ENCODE data around the gene PPL.

DNA sequence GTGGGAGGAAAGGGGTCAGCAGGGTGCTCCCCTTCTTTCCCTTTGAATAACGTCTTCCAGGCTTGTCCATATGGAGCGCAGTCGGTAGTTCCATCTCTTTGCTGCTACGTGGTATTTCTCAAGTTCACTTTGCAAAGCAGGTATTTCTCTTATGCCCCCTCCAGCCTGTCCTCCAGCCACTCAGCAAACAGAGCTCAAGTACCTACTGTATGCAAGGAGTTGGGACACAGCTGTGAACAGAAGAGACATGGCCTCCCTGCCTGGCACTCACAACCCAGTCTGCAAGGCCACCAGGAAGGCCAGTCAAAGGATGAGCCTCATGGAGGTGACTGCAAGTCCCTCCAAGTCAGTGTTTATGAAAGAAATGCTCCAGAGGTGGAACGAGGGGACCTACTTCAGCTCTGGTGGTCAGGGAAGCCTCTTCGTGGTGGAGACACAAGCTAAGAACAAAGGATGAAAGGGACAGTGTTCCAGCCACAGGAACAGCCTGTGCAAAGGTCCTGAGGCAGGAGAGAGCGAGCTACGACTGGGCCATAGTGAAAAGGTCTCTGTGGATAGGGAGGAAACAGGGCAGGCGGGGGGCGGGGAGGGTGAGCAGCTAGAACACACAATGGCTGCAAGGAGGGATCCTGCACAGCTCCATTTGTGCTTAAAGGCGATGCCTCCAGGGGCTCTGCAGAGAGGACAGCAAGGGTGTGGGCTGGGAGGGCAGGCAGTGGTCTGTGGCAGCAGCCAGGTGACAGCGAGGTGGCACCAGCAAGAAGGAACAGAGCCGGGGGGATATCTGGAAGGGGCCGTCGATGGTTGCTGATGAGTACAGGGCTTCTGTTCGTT, 32.6 kb downstream of the PPL start:
- TF ChIP-seq, protein P1, sequence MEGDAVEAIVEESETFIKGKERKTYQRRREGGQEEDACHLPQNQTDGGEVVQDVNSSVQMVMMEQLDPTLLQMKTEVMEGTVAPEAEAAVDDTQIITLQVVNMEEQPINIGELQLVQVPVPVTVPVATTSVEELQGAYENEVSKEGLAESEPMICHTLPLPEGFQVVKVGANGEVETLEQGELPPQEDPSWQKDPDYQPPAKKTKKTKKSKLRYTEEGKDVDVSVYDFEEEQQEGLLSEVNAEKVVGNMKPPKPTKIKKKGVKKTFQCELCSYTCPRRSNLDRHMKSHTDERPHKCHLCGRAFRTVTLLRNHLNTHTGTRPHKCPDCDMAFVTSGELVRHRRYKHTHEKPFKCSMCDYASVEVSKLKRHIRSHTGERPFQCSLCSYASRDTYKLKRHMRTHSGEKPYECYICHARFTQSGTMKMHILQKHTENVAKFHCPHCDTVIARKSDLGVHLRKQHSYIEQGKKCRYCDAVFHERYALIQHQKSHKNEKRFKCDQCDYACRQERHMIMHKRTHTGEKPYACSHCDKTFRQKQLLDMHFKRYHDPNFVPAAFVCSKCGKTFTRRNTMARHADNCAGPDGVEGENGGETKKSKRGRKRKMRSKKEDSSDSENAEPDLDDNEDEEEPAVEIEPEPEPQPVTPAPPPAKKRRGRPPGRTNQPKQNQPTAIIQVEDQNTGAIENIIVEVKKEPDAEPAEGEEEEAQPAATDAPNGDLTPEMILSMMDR (IDR thresholded peaks at IDR 0.05): no peak
- TF ChIP-seq POLR2A (IDR thresholded peaks at IDR 0.05): no peak

Measured in right lobe of liver (tissue), 4 donors.